Adipocyte (in vitro differentiated cells): ENCODE data around the gene PTPRO.
"Not testable (repeated sequence)": the region's sequence is repeated elsewhere in the genome, so short reads cannot be mapped to it uniquely, and the experiment has no call there.

Experiments used
- DNase-seq: peaks from one replicate; pipeline ENCODE4 v3.0.0-alpha.2; 2015; ENCODE audit warnings: low read depth
- H3K27me3 ChIP-seq: replicated peaks from 2 replicates; pipeline ENCODE4 v1.7.0; 2013; ENCODE audit warnings: mild to moderate bottlenecking, low read length, moderate library complexity; ENCODE audit not compliant: control insufficient read depth, insufficient read depth
- H3K36me3 ChIP-seq: 2 replicates; pipeline ENCODE4 v1.7.0; 2013; ENCODE audit warnings: low read length, mild to moderate bottlenecking, moderate library complexity; ENCODE audit not compliant: control insufficient read depth, insufficient read depth, severe bottlenecking
- H3K4me1 ChIP-seq: 2 replicates; pipeline ENCODE4 v1.7.0; 2013; ENCODE audit warnings: mild to moderate bottlenecking, low read length, moderate library complexity; ENCODE audit not compliant: control insufficient read depth, insufficient read depth
- H3K4me3 ChIP-seq: 2 replicates; pipeline ENCODE4 v1.7.0; 2013; ENCODE audit warnings: mild to moderate bottlenecking, low read length, moderate library complexity
- H3K9ac ChIP-seq: 2 replicates; pipeline ENCODE4 v1.7.0; 2013; ENCODE audit warnings: mild to moderate bottlenecking, low read length, moderate library complexity
- H3K9me3 ChIP-seq: 2 replicates; pipeline ENCODE4 v1.7.0; 2013; ENCODE audit warnings: mild to moderate bottlenecking, low read length, moderate library complexity; ENCODE audit not compliant: control insufficient read depth

Gene PTPRO

GRCh38 chr12:15605881-15606590 is 283.7 kb downstream of the PTPRO start:
- DNase-seq, result no peak

GRCh38 chr12:15608406-15608805 is 286.1 kb downstream of the PTPRO start:
- H3K27me3 ChIP-seq, result no peaks in the 10 kb centered on the region
- H3K9me3 ChIP-seq, result peaks cover 9% of the 10 kb centered on the region

More at GRCh38 chr12:15605881-15606590, 283.7 kb downstream of the PTPRO start:
- Histone ChIP-seq H3K4me3 (no peak overlapping the region), H3K27me3 (no peaks in the 10 kb centered on the region), H3K4me1 (peaks cover 23% of the 10 kb centered on the region), H3K9me3 (no peaks in the 10 kb centered on the region), H3K9ac (no peak overlapping the region), H3K36me3 (no peaks in the 10 kb centered on the region)

GRCh38 chr12:15608941-15609340 is 286.6 kb downstream of the PTPRO start:
- DNase-seq, result no peak
- Histone ChIP-seq H3K36me3 (no peaks in the 10 kb centered on the region), H3K27me3 (no peaks in the 10 kb centered on the region), H3K9ac (no peak overlapping the region), H3K4me3 (no peak overlapping the region), H3K4me1 (peaks cover 6% of the 10 kb centered on the region), H3K9me3 (peaks cover 10% of the 10 kb centered on the region)

More at GRCh38 chr12:15608406-15608805, 286.1 kb downstream of the PTPRO start:
- Histone ChIP-seq H3K36me3 (no peaks in the 10 kb centered on the region), H3K9ac (no peak overlapping the region), H3K4me3 (no peak overlapping the region), H3K4me1 (peaks cover 6% of the 10 kb centered on the region)
- DNase-seq, result no peak

- H3K9me3 ChIP-seq, result peaks cover 10% of the 10 kb centered on the region
- H3K27me3 ChIP-seq, result no peaks in the 10 kb centered on the region
- peak; percentile 65 for DNase-seq
- no peak overlapping the region for H3K4me3 ChIP-seq
- peaks cover 32% of the 10 kb centered on the region for H3K36me3 ChIP-seq
- H3K4me1 ChIP-seq, result peaks cover 12% of the 10 kb centered on the region
- peak overlapping the region; percentile 66 for H3K9ac ChIP-seq
Observed at GRCh38 chr12:15613981-15614380, 291.7 kb downstream of the PTPRO start.

- H3K9me3 ChIP-seq, H3K4me3 ChIP-seq, H3K27me3 ChIP-seq, DNase-seq, H3K9ac ChIP-seq: not testable (repeated sequence)
- H3K36me3 ChIP-seq, result peaks cover 58% of the 10 kb centered on the region
- H3K4me1 ChIP-seq, result peaks cover 12% of the 10 kb centered on the region
Observed at GRCh38 chr12:15616495-15616894, 294.2 kb downstream of the PTPRO start.

- no peaks in the 10 kb centered on the region for H3K9me3 ChIP-seq
- peak; percentile 54 for DNase-seq
- H3K4me1 ChIP-seq, result peaks cover 8% of the 10 kb centered on the region
- H3K36me3 ChIP-seq, result peaks cover 85% of the 10 kb centered on the region
- H3K9ac ChIP-seq, result no peak overlapping the region
- H3K4me3 ChIP-seq, result no peak overlapping the region
- no peaks in the 10 kb centered on the region for H3K27me3 ChIP-seq
Observed at GRCh38 chr12:15620741-15621539, 298.6 kb downstream of the PTPRO start.

GRCh38 chr12:15625075-15625474 is 302.8 kb downstream of the PTPRO start:
- H3K27me3 ChIP-seq, result no peaks in the 10 kb centered on the region
- H3K4me1 ChIP-seq, result peaks cover 39% of the 10 kb centered on the region
- no peaks in the 10 kb centered on the region for H3K9me3 ChIP-seq
- H3K9ac ChIP-seq, result no peak overlapping the region
- H3K36me3 ChIP-seq, result peaks cover 58% of the 10 kb centered on the region
- H3K4me3 ChIP-seq, result no peak overlapping the region
- DNase-seq, result no peak

GRCh38 chr12:15627995-15628945 is 306.0 kb downstream of the PTPRO start:
- peak; percentile 53 for DNase-seq
- H3K4me3 ChIP-seq, result peak overlapping the region; percentile 46
- H3K9me3 ChIP-seq, result no peaks in the 10 kb centered on the region
- H3K27me3 ChIP-seq, result no peaks in the 10 kb centered on the region
- peaks cover 66% of the 10 kb centered on the region for H3K4me1 ChIP-seq
- peak overlapping the region; percentile 95 for H3K9ac ChIP-seq
- H3K36me3 ChIP-seq, result peaks cover 49% of the 10 kb centered on the region

- peak overlapping the region; percentile 47 for H3K4me3 ChIP-seq
- H3K9me3 ChIP-seq, result no peaks in the 10 kb centered on the region
- peak; percentile 88 for DNase-seq
- peaks cover 75% of the 10 kb centered on the region for H3K4me1 ChIP-seq
- peak overlapping the region; percentile 95 for H3K9ac ChIP-seq
- peaks cover 42% of the 10 kb centered on the region for H3K36me3 ChIP-seq
- no peaks in the 10 kb centered on the region for H3K27me3 ChIP-seq
Observed at GRCh38 chr12:15629108-15629507, 306.8 kb downstream of the PTPRO start.

GRCh38 chr12:15629761-15630160 is 307.5 kb downstream of the PTPRO start:
- Histone ChIP-seq H3K36me3 (peaks cover 39% of the 10 kb centered on the region), H3K27me3 (no peaks in the 10 kb centered on the region), H3K9me3 (no peaks in the 10 kb centered on the region), H3K4me3 (peak overlapping the region; percentile 47), H3K4me1 (peaks cover 81% of the 10 kb centered on the region), H3K9ac (peak overlapping the region; percentile 95)
- peak; percentile 61 for DNase-seq
